HG03558 (cell line): ENCODE results near the gene TTC28.

Experiments
- ATAC-seq: cut with Tn5 transposase; IDR thresholded peaks from one replicate; pipeline ENCODE4 v1.9.1; 2021; ENCODE audit warnings: moderate number of reproducible peaks; ENCODE audit not compliant: unreplicated experiment; ENCODE audit errors: extremely low read depth

The TTC28 gene

GRCh38 chr22:28021998-28022660 lies 657.5 kb downstream of the TTC28 start:
- no peak for ATAC-seq

- no peak for ATAC-seq
Observed at GRCh38 chr22:28021116-28021997, 658.3 kb downstream of the TTC28 start.

- ATAC-seq: no peak
Observed at GRCh38 chr22:28019881-28020861, 659.5 kb downstream of the TTC28 start.

DNA sequence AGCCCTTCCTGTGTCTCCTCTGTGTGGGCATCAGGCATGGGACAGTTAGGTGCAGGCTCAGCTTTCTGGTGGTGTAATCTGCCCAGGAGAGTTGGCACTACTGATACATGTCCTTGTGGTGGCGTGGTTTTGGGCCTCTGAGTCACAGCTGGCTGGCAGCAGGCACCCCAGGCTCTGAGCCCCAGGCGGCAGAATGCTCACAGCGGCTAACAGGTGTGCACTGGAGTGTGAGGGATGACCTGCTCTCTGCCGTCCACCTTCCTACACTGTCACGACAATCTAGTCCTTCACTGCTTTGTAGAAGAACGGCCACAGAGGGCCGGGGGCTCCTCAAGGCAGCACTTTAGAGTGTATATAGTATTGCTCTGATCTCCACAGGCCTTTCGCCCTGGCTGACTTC lies 660.3 kb downstream of the TTC28 start:
- no peak for ATAC-seq

- ATAC-seq: no peak
Observed at GRCh38 chr22:28018461-28018927, 661.1 kb downstream of the TTC28 start.

DNA sequence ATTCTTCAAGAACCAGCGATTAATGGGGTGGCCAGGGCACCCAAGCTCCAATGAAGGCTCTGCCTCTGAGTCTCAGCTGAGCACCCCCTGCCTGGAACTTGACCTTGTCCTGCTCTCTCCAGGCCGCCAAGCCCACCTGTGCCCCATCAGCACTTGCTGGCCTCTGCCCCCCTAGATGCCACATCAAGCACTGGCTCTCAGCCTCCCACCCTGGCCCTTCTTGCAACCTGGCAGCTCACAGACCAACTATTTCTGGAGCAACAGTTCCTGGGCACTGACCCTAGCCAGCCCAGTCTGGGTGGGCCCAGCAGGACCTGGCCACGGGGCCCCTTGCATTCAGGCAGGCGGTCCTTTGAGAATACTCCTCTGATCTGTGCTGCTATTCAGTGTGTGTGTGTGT lies 661.8 kb downstream of the TTC28 start:
- ATAC-seq: no peak

GRCh38 chr22:28017558-28017820 lies 662.2 kb downstream of the TTC28 start:
- no peak for ATAC-seq

- no peak for ATAC-seq
Observed at GRCh38 chr22:28016781-28017557, 662.7 kb downstream of the TTC28 start.

- ATAC-seq: no peak
Observed at GRCh38 chr22:28015676-28016601, 663.7 kb downstream of the TTC28 start.

DNA sequence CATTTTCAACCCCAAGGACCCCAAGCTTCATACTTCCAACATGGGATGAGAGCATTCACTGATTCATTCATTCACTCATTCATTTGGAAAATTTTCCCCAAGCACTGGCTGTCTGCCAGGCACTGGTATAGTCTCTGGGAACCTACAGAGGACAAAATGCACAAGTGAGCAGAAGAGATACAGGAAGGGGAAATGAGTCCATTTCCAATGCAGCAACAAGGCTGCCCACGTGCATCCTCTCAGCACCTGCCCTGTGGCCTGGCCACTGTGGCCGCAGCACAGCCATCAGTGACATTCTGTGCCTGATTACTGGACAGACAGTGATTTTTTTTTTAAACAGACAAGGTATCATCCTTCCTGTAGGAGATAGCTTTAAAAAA lies 664.6 kb downstream of the TTC28 start:
- ATAC-seq: no peak

DNA sequence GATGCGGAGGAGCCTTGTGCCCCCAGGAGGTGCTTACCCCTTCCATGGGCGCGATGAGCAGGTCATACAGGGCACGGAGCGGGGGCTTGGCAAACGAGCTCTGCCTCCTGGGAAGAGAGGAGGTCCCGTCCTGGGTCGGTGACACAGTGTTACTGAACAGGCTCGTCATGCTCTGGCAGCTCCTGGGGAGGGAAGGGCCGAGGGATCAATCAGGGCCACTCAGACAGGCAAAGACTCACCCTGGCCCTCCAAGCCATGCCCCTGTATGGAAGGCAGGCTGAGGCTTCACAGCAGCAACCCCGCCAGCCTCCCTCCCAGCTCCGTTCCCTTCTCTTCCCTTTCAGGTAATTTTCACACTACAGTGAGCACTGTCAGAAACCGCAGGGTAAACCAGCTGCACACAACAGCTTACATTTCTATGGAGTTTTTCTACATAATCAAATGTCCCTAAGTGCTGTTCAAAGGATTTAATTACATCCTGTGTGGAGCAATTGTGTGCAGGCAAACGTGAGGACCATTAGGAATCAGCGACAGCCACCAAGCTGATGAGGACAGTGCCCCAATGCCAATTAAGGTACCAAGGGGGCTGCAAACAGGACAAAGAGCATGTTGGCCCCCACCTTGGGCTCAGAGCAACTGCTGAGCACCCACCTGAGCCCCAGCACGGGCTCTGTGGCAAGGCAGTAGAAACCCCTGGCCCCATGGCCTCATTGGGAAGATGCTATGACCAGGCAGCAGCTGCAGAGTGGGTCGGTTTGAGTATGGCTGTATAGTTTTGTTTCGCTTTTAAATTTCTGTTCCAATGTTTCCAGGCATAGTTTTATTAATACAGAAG lies 665.2 kb downstream of the TTC28 start:
- no peak for ATAC-seq

DNA sequence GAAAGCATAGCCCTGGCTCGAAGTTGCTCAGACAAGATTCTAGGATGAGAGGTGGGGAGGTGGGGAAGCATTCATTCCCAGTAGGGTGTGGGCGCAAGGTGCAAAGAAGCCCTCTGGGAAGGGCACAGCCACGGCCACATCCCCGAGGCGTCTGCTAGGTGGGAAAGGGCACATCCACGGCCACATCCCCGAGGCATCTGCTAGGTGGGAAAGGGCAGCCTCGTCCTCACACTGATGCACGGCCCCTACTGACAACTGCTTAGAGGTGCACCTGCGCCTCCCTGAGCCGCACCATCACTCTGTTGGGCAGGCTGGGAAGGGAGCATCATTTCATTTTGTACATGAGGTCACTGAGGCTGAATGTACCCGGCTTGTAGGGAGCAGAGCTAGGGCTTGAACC lies 666.0 kb downstream of the TTC28 start:
- ATAC-seq: no peak

DNA sequence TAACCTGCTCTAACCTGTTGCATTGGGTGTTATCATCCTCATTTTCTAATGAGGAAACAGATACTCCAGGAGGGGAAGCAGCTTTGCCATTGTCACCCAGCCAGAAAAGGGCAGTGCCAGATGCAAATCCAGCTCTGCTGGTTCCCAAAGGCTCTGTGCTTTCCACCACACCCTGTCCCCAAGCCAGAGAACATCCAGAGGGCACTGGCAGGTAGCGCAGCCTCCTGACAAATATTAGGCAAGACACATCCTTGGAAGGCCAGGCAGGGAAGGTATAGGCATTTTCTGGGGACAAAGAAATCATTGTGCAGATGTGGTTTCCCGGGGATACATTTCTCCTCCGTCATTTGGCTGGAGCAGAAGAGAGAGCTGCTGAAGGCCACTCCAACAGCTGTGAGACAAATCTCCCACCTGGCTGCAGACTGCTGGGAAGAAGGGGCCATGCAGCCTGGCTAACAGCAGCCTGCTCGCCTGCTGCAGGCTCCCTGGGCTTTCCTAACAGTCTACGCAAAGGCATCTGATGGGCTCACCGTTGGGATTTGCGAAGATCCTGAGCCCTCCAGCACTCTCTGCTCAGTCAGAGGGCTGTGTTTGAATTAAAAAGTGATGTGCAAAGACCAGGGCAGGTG lies 666.7 kb downstream of the TTC28 start:
- no peak for ATAC-seq

DNA sequence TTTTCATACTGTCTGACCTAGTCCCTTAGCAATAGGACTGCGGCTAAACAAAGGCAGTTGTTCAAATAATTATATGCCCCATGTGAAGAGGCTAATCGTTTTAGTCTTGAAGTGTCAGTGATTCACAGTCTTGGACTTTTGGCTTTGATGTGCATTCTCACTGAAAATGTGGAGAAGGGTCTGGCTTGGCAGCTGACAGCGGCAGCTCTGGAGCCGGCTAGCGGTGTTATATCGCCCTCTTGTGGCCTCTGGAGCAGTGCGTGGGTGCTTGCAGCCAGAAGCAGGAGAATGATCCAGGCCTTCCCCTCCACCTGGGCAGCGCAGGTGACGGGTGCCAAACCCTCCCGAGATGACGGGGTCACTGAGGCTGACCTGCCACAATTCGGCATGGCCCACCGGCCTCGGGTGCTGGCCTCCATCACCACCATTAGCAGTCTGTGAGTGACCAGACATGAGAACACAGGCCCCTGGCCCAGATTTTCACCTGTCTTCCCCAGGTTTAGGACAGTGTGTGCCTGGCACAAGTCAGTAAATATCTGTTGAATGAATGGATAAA lies 670.3 kb downstream of the TTC28 start:
- ATAC-seq: no peak

GRCh38 chr22:28008649-28009048 lies 671.0 kb downstream of the TTC28 start:
- ATAC-seq: no peak

DNA sequence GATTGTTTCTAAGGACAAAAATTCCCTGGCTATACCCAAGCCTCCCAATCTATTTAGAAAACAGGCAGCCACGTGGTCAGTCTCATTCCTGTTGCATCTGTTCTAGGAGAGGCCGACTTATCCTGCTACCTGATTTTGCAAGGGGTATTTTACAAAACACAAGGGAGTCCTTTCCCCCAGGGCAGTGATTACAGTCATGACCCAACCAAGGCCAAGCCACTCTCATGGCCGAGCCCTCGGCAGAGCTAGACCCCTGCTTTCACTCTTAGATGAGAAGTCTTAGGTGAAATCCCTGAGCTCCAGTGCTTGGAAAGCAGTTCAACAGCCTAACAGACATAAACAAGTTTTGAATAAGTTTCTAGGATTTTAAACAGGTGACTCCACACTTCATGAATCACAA lies 671.6 kb downstream of the TTC28 start:
- ATAC-seq: no peak

- no peak for ATAC-seq
Observed at GRCh38 chr22:28006271-28006670, 673.4 kb downstream of the TTC28 start.
